Body of pancreas (tissue), 4 donors: ENCODE measurements around the gene OGFR. TPM values are rescaled to one million over a fixed set of nuclear protein-coding genes. Genes with fewer than 3 reads are reported as not detected.

ENCODE experiments used
- ATAC-seq: fragments of 150-250 bp; one replicate; pipeline ENCODE4 v1.9.1; 2016
- DNase-seq, 4 donors: peaks; one replicate each; pipeline ENCODE4 v3.0.0-alpha.2; 2019
- H3K27ac ChIP-seq, 4 donors: fragments of 200-600 bp; sonication (generic); 1 replicate in 3 of 4; 2 replicates in 1 of 4; pipeline versions ENCODE4 v1.5.1 to v1.6.1; 2016 to 2019; ENCODE audit warnings: mild to moderate bottlenecking in 1 of 4, mixed read lengths in 1 of 4, moderate library complexity in 1 of 4
- H3K27me3 ChIP-seq, 2 donors: fragments of 200-600 bp; sonication (generic); one replicate each; pipeline ENCODE4 v1.6.0; 2016; ENCODE audit warnings: mild to moderate bottlenecking in 1 of 2
- H3K36me3 ChIP-seq, 2 donors: fragments of 200-600 bp; sonication (generic); replicated peaks in 1 of 2; 2 replicates each; pipeline ENCODE4 v1.5.1; 2016; ENCODE audit warnings: low read depth in 2 of 2; ENCODE audit not compliant: insufficient read depth in 1 of 2
- H3K4me1 ChIP-seq: fragments of 200-600 bp; sonication (generic); one replicate; pipeline ENCODE4 v1.6.0; 2016
- H3K4me3 ChIP-seq, 2 donors: fragments of 200-600 bp; sonication (generic); 1 replicate in 1 of 2; 2 replicates in 1 of 2; pipeline ENCODE4 v1.5.1; 2016 to 2019
- H3K9me3 ChIP-seq, 3 donors: fragments of 200-600 bp; sonication (generic); 1 replicate in 2 of 3; 2 replicates in 1 of 3; pipeline ENCODE4 v1.5.1; 2016
- POLR2A ChIP-seq, 3 donors: fragments of 450-650 bp; IDR thresholded peaks; one replicate each; pipeline ENCODE4 v1.6.1; 2016; ENCODE audit warnings: antibody characterized with exemption in 3 of 3, mild to moderate bottlenecking in 2 of 3
- WGBS, 2 donors: methylation state at CpG; one replicate each; pipeline ENCODE4 v1.1.5; 2017; 5-methylcytosine and 5-hydroxymethylcytosine counted together
- intact Hi-C: fragments of 100-400 bp; cut with DNase I; formaldehyde crosslinking; loops from one replicate; pipeline ENCODE4 v1.15.1; 2023
- total RNA-seq, 2 donors: library from RNA; depleted of rRNA; stranded (reverse); fragments of >200 nt; gene quantifications; one replicate each; pipeline ENCODE4 v1.1.0, GENCODE V29; 2016
- TF ChIP-seq, protein P1 (sequence below), 7 experiments: fragments of 450-650 bp in 4 of 7; fragments of 200-600 bp in 3 of 7; sonication (generic) in 3 of 7; IDR thresholded peaks; one replicate each; pipeline ENCODE4 v1.5.1; 2016 to 2019; ENCODE audit warnings: antibody characterized with exemption in 7 of 7

The OGFR gene
- total RNA-seq, 2 donors from 2014 or later: 46.4 to 47.8 TPM

GRCh38 chr20:62825986-62826645 lies 21.5 kb downstream of the OGFR start:
- H3K27me3 ChIP-seq: no peaks in the 10 kb centered on the region
- intact Hi-C loops: no loop called here
- TF ChIP-seq, protein P1, sequence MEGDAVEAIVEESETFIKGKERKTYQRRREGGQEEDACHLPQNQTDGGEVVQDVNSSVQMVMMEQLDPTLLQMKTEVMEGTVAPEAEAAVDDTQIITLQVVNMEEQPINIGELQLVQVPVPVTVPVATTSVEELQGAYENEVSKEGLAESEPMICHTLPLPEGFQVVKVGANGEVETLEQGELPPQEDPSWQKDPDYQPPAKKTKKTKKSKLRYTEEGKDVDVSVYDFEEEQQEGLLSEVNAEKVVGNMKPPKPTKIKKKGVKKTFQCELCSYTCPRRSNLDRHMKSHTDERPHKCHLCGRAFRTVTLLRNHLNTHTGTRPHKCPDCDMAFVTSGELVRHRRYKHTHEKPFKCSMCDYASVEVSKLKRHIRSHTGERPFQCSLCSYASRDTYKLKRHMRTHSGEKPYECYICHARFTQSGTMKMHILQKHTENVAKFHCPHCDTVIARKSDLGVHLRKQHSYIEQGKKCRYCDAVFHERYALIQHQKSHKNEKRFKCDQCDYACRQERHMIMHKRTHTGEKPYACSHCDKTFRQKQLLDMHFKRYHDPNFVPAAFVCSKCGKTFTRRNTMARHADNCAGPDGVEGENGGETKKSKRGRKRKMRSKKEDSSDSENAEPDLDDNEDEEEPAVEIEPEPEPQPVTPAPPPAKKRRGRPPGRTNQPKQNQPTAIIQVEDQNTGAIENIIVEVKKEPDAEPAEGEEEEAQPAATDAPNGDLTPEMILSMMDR (IDR thresholded peaks at IDR 0.05): no peak
- TF ChIP-seq POLR2A (IDR thresholded peaks at IDR 0.05): no peak
- no peak overlapping the region for H3K4me3 ChIP-seq
- H3K4me1 ChIP-seq: peaks cover 31% of the 10 kb centered on the region
- 79% methylated on average over 16 of the region's 27 CpGs; no CpG with 5 or more reads in 1 of the 2 donors for WGBS, 2 donors
- DNase-seq (no peak), ATAC-seq (no peak)
- H3K9me3 ChIP-seq: no peaks in the 10 kb centered on the region
- no peaks in the 10 kb centered on the region for H3K36me3 ChIP-seq
- H3K27ac ChIP-seq: no peak overlapping the region

- H3K36me3 ChIP-seq: no peaks in the 10 kb centered on the region
- ATAC-seq: no peak
- DNase-seq: no peak
- no peak for TF ChIP-seq POLR2A (IDR thresholded peaks at IDR 0.05)
- TF ChIP-seq, protein P1 (IDR thresholded peaks at IDR 0.05): no peak
- no peaks in the 10 kb centered on the region for H3K27me3 ChIP-seq
- no peaks in the 10 kb centered on the region for H3K9me3 ChIP-seq
- no peak overlapping the region for H3K4me3 ChIP-seq
- intact Hi-C loops: no loop called here
- no peak overlapping the region for H3K27ac ChIP-seq
- 82 to 89% methylated on average over 12 to 22 of the region's 24 CpGs for WGBS, 2 donors
- peaks cover 37% of the 10 kb centered on the region for H3K4me1 ChIP-seq
Measured at GRCh38 chr20:62826646-62827310, 22.1 kb downstream of the OGFR start.

DNA sequence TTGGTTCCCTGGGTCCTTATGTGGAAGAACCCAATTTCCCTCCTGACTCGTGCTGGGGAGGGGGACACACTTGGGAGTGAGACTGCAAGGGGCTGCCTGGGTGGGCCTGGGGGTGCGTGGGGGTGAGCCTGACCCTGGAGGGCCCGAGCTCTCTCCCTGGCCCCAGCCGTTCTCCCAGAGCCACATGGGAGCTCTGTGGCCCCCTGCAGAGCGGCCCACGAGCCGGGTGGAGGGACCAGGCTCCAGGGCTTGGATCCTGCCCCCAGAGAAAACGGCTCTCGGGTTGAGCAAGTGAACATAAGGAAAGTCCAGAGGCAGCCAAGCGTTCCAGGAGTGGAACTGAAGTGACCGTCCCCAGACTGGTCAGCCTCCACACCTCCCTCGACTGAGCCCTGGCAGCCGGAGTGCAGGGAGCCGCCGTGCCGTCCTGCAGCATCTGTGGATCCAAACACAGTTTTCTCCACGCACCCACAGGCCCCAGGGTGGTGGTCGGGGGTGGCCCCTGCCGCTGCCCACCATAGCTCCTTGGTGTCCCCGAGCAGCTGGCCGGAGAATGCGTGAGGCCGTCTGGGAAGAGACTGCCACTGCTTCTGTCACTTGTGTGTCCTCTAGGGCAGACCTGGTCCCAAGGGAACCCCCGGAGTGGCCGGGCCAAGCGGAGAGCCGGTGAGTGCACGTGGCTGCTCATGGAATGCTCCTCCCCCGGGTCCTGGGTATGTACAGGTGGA lies 22.8 kb downstream of the OGFR start:
- Histone ChIP-seq H3K4me3 (no peak overlapping the region), H3K4me1 (peaks cover 44% of the 10 kb centered on the region), H3K36me3 (no peaks in the 10 kb centered on the region), H3K9me3 (no peaks in the 10 kb centered on the region), H3K27ac (no peak overlapping the region), H3K27me3 (no peaks in the 10 kb centered on the region)
- ATAC-seq (no peak), DNase-seq (peak in 2 of 4 donors; percentile 18 to 23)
- WGBS, 2 donors: 56 to 67% methylated on average over 18 to 29 of the region's 29 CpGs
- no peak for TF ChIP-seq POLR2A (IDR thresholded peaks at IDR 0.05)
- TF ChIP-seq, protein P1 (IDR thresholded peaks at IDR 0.05): no peak
- intact Hi-C loops: no loop called here

GRCh38 chr20:62828051-62828450 lies 23.4 kb downstream of the OGFR start:
- H3K9me3 ChIP-seq: no peaks in the 10 kb centered on the region
- no peak overlapping the region for H3K4me3 ChIP-seq
- no peak for TF ChIP-seq POLR2A (IDR thresholded peaks at IDR 0.05)
- TF ChIP-seq, protein P1 (IDR thresholded peaks at IDR 0.05): no peak
- H3K36me3 ChIP-seq: no peaks in the 10 kb centered on the region
- H3K27ac ChIP-seq: no peak overlapping the region
- no peak for ATAC-seq
- H3K27me3 ChIP-seq: no peaks in the 10 kb centered on the region
- 69% methylated on average over 9 of the region's 9 CpGs; no CpG with 5 or more reads in 1 of the 2 donors for WGBS, 2 donors
- H3K4me1 ChIP-seq: peaks cover 44% of the 10 kb centered on the region
- intact Hi-C loops: no loop called here
- DNase-seq: no peak
